Liver (tissue), 9 donors: ENCODE results near the gene MUC2. TPM values are rescaled to one million over a fixed set of nuclear protein-coding genes. Genes with fewer than 3 reads are reported as not detected.

Source experiments
- DNase-seq: peaks from one replicate; pipeline ENCODE4 v3.0.0-alpha.2; 2017; ENCODE audit warnings: low spot score
- H3K27ac ChIP-seq, 2 donors: one replicate each; pipeline ENCODE4 v1.7.0; 2013; ENCODE audit warnings: inconsistent platforms in 2 of 2, low read length in 2 of 2, control low read depth in 1 of 2, low read depth in 1 of 2, mild to moderate bottlenecking in 1 of 2
- H3K27me3 ChIP-seq, 4 donors: one replicate each; pipeline versions ENCODE4 v1.6.1 to v1.7.0; 2013; ENCODE audit warnings: low read length in 3 of 4, inconsistent platforms in 1 of 4, mild to moderate bottlenecking in 1 of 4, moderate library complexity in 1 of 4; ENCODE audit not compliant: control insufficient read depth in 4 of 4, insufficient read depth in 4 of 4
- H3K36me3 ChIP-seq, 4 donors: one replicate each; pipeline versions ENCODE4 v1.6.1 to v1.7.0; 2013; ENCODE audit warnings: low read length in 3 of 4, mild to moderate bottlenecking in 3 of 4, low read depth in 1 of 4, moderate library complexity in 1 of 4; ENCODE audit not compliant: control insufficient read depth in 4 of 4, insufficient read depth in 3 of 4
- H3K4me1 ChIP-seq, 4 donors: one replicate each; pipeline versions ENCODE4 v1.6.1 to v1.7.0; 2013; ENCODE audit warnings: low read length in 3 of 4, mild to moderate bottlenecking in 3 of 4, moderate library complexity in 1 of 4; ENCODE audit not compliant: control insufficient read depth in 4 of 4, insufficient read depth in 4 of 4
- H3K4me3 ChIP-seq, 3 donors: one replicate each; pipeline versions ENCODE4 v1.6.1 to v1.7.0; 2013; ENCODE audit warnings: low read length in 3 of 3, control low read depth in 1 of 3, low read depth in 1 of 3, mild to moderate bottlenecking in 1 of 3
- H3K9ac ChIP-seq, 2 donors: one replicate each; pipeline ENCODE4 v1.7.0; 2013; ENCODE audit warnings: low read length in 2 of 2, mild to moderate bottlenecking in 2 of 2, moderate library complexity in 2 of 2, control low read depth in 1 of 2, low read depth in 1 of 2
- H3K9me3 ChIP-seq, 4 donors: one replicate each; pipeline versions ENCODE4 v1.6.1 to v1.7.0; 2013; ENCODE audit warnings: low read length in 3 of 4; ENCODE audit not compliant: control insufficient read depth in 4 of 4
- ATF3 ChIP-seq: IDR thresholded peaks from 2 replicates; pipeline ENCODE4 v1.6.1; 2016; ENCODE audit warnings: antibody characterized with exemption
- EGR1 ChIP-seq, 2 donors: IDR thresholded peaks; 2 replicates each; pipeline ENCODE4 v1.6.1; 2016 to 2018; ENCODE audit warnings: antibody characterized with exemption in 2 of 2, low read depth in 2 of 2
- FOXA2 ChIP-seq: IDR thresholded peaks from 2 replicates; pipeline ENCODE4 v1.6.1; 2016; ENCODE audit warnings: antibody characterized with exemption
- GABPA ChIP-seq, 2 donors: IDR thresholded peaks in 1 of 2; conservative IDR thresholded peaks in 1 of 2; 2 replicates each; pipeline ENCODE4 v1.6.1; 2016; ENCODE audit warnings: antibody characterized with exemption in 2 of 2, mild to moderate bottlenecking in 1 of 2, moderate library complexity in 1 of 2
- HNF4A ChIP-seq, 2 donors: conservative IDR thresholded peaks; 2 replicates each; pipeline ENCODE4 v1.6.1; 2016; ENCODE audit warnings: antibody characterized with exemption in 2 of 2, mild to moderate bottlenecking in 2 of 2
- HNF4G ChIP-seq: IDR thresholded peaks from 2 replicates; pipeline ENCODE4 v1.6.1; 2016; ENCODE audit warnings: antibody characterized with exemption
- JUND ChIP-seq, 2 donors: IDR thresholded peaks; 2 replicates each; pipeline ENCODE4 v1.6.1; 2016; ENCODE audit warnings: antibody characterized with exemption in 2 of 2
- MAX ChIP-seq: IDR thresholded peaks from 2 replicates; pipeline ENCODE4 v1.6.1; 2016; ENCODE audit warnings: antibody characterized with exemption
- NR2F2 ChIP-seq: IDR thresholded peaks from 2 replicates; pipeline ENCODE4 v1.6.1; 2016; ENCODE audit warnings: antibody characterized with exemption
- REST ChIP-seq: IDR thresholded peaks from 2 replicates; pipeline ENCODE4 v1.6.1; 2016; ENCODE audit warnings: antibody characterized with exemption, mild to moderate bottlenecking
- RXRA ChIP-seq, 2 donors: IDR thresholded peaks; 2 replicates each; pipeline ENCODE4 v1.6.1; 2017 to 2018; ENCODE audit warnings: antibody characterized with exemption in 2 of 2, mild to moderate bottlenecking in 1 of 2
- TAF1 ChIP-seq: conservative IDR thresholded peaks from 2 replicates; pipeline ENCODE4 v1.6.1; 2016; ENCODE audit warnings: antibody characterized with exemption, mild to moderate bottlenecking
- YY1 ChIP-seq: IDR thresholded peaks from 2 replicates; pipeline ENCODE4 v1.6.1; 2016; ENCODE audit warnings: antibody characterized with exemption, mild to moderate bottlenecking
- ZBTB33 ChIP-seq: IDR thresholded peaks from 2 replicates; pipeline ENCODE4 v1.6.1; 2016; ENCODE audit warnings: antibody characterized with exemption
- WGBS: extraction: QIAGEN DNeasy Blood & Tissue Kit; methylation state at CpG from one replicate; pipeline ENCODE4 v1.1.7; 2013; 5-methylcytosine and 5-hydroxymethylcytosine counted together
- polyA plus RNA-seq, 2 donors: library from polyadenylated mRNA; stranded (reverse) in 1 of 2; unstranded in 1 of 2; fragments of 200-250 nt in 1 of 2; fragments of >200 nt in 1 of 2; fragmentation: Nextera tagmentation in 1 of 2; extraction: Ambion mirVana in 1 of 2; gene quantifications; one replicate each; pipeline versions ENCODE4 v1.2.1 to v1.2.3, GENCODE V29; 2013 to 2015
- total RNA-seq, 2 donors: library from RNA; depleted of rRNA; stranded (reverse); fragments of >200 nt; gene quantifications; one replicate each; pipeline ENCODE4 v1.2.3, GENCODE V29; 2014
- donor health status: healthy.
- donor health status: healthy.
- donor health status: healthy.
- donor health status: healthy.
- donor health status: healthy.

The MUC2 gene
- total and polyA plus RNA-seq, 4 donors, result under 0.01 TPM; not detected in 3

GRCh38 chr11:1082728-1083620 lies 8.3 kb downstream of the MUC2 start:
- Histone ChIP-seq H3K9me3 (no peaks in the 10 kb centered on the region), H3K4me3 (no peak overlapping the region), H3K36me3 (no peaks in the 10 kb centered on the region), H3K9ac (no peak overlapping the region), H3K4me1 (no peaks in the 10 kb centered on the region), H3K27me3 (no peaks in the 10 kb centered on the region), H3K27ac (no peak overlapping the region)
- 76% methylated on average over 33 of the region's 33 CpGs for WGBS
- TF ChIP-seq MAX (no peak), ATF3 (no peak), NR2F2 (no peak), HNF4G (no peak), RXRA (IDR thresholded peaks at IDR 0.05) (no peak), HNF4A (conservative IDR thresholded peaks at IDR 0.05) (no peak)
- DNase-seq, result no peak

- H3K9me3 ChIP-seq, result no peaks in the 10 kb centered on the region
- H3K4me3 ChIP-seq, result no peak overlapping the region
- 78% methylated on average over 34 of the region's 34 CpGs for WGBS
- H3K27ac ChIP-seq, result no peak overlapping the region
- H3K36me3 ChIP-seq, result no peaks in the 10 kb centered on the region
- no peak for DNase-seq
- H3K27me3 ChIP-seq, result no peaks in the 10 kb centered on the region
- no peak for TF ChIP-seq ATF3
- TF ChIP-seq JUND (IDR thresholded peaks at IDR 0.05), result no peak
- TF ChIP-seq HNF4G, result no peak
- no peak for TF ChIP-seq RXRA (IDR thresholded peaks at IDR 0.05)
- TF ChIP-seq TAF1, result no peak
- H3K9ac ChIP-seq, result no peak overlapping the region
- H3K4me1 ChIP-seq, result no peaks in the 10 kb centered on the region
These were observed 9.2 kb downstream of the MUC2 start for GRCh38 chr11:1083621-1084551.

GRCh38 chr11:1084561-1085439 lies 10.1 kb downstream of the MUC2 start:
- no peaks in the 10 kb centered on the region for H3K36me3 ChIP-seq
- no peak overlapping the region for H3K27ac ChIP-seq
- no peak for TF ChIP-seq GABPA (IDR thresholded peaks at IDR 0.05 in 1 of 2, conservative IDR thresholded peaks at IDR 0.05 in 1 of 2)
- no peak for TF ChIP-seq REST
- TF ChIP-seq FOXA2, result no peak
- TF ChIP-seq YY1, result no peak
- TF ChIP-seq MAX, result no peak
- no peak for TF ChIP-seq EGR1 (IDR thresholded peaks at IDR 0.05; ENCODE audit: low read depth in 2 of 2)
- no peak for TF ChIP-seq ZBTB33
- TF ChIP-seq HNF4G, result no peak
- TF ChIP-seq NR2F2, result no peak
- no peak for TF ChIP-seq JUND (IDR thresholded peaks at IDR 0.05)

More at GRCh38 chr11:1084561-1085439, 10.1 kb downstream of the MUC2 start:
- Histone ChIP-seq H3K27me3 (no peaks in the 10 kb centered on the region), H3K4me3 (no peak overlapping the region), H3K9me3 (no peaks in the 10 kb centered on the region), H3K4me1 (no peaks in the 10 kb centered on the region), H3K9ac (no peak overlapping the region)
- 73% methylated on average over 49 of the region's 49 CpGs for WGBS
- no peak for DNase-seq
